Activated naive CD8-positive, alpha-beta T cell treated with anti-CD3 and anti-CD28 coated beads, Interleukin-2, amount 10 ng/mL, durations not matched to agents 7 days and 5 days (primary cell): Measurements from ENCODE around the gene PRRX1. TPM values are rescaled to one million over a fixed set of nuclear protein-coding genes. Genes with fewer than 3 reads are reported as not detected.
A peak's percentile ranks its signal among the peaks of the same experiment; 100 is the strongest.

Source experiments
- ATAC-seq: fragments of 150-1000 bp; cut with Tn5 transposase; one replicate; pipeline ENCODE4 v1.10.0; 2021; ENCODE audit warnings: low read depth, moderate library complexity
- POLR2A ChIA-PET: fragments of 350-600 bp; sonication (Branson Sonifier 250); formaldehyde crosslinking; loops from one replicate; lab custom pipeline; 2021; ENCODE audit warnings: antibody characterized with exemption; lab: Charles Lee
- DNase-seq: peaks from one replicate; pipeline ENCODE4 v3.0.0; 2021
- H3K27ac Mint-ChIP-seq: one replicate; pipeline ENCODE4 v1.8.0; 2022; ENCODE audit warnings: mild to moderate bottlenecking, mixed read lengths
- H3K27me3 Mint-ChIP-seq: one replicate; pipeline ENCODE4 v1.8.0; 2022; ENCODE audit warnings: mild to moderate bottlenecking, moderate library complexity, mixed read lengths
- H3K36me3 Mint-ChIP-seq: one replicate; pipeline ENCODE4 v1.8.0; 2021; ENCODE audit warnings: mild to moderate bottlenecking, mixed read lengths
- H3K4me1 Mint-ChIP-seq: one replicate; pipeline ENCODE4 v1.8.0; 2021; ENCODE audit warnings: mixed read lengths
- H3K4me3 Mint-ChIP-seq: one replicate; pipeline ENCODE4 v1.8.0; 2022; ENCODE audit warnings: mild to moderate bottlenecking, moderate library complexity, mixed read lengths
- H3K9me3 Mint-ChIP-seq: one replicate; pipeline ENCODE4 v1.8.0; 2021; ENCODE audit warnings: mixed read lengths
- total RNA-seq, 2 experiments: library from RNA; stranded (reverse); gene quantifications; one replicate each; pipeline ENCODE4 v1.2.3, GENCODE V29; 2021

Gene PRRX1
- total RNA-seq: not detected

- peaks cover 2% of the 10 kb centered on the region for H3K9me3 Mint-ChIP-seq
- ATAC-seq (no peak), DNase-seq (peak; percentile 39)
- H3K36me3 Mint-ChIP-seq: no peaks in the 10 kb centered on the region
- H3K4me1 Mint-ChIP-seq: peaks cover 29% of the 10 kb centered on the region
- POLR2A ChIA-PET: no interaction called here
- H3K27me3 Mint-ChIP-seq: peaks cover 93% of the 10 kb centered on the region
- no peak within 1 kb of the TSS for H3K27ac Mint-ChIP-seq
- peak within 1 kb of the TSS; percentile 10 for H3K4me3 Mint-ChIP-seq
These were observed at the start of gene PRRX1 for GRCh38 chr1:170664093-170664827. TSS of gene PRRX1 (plus strand) at chr1:170664131. CDS start at chr1:170664219, 88 bp downstream.

DNA sequence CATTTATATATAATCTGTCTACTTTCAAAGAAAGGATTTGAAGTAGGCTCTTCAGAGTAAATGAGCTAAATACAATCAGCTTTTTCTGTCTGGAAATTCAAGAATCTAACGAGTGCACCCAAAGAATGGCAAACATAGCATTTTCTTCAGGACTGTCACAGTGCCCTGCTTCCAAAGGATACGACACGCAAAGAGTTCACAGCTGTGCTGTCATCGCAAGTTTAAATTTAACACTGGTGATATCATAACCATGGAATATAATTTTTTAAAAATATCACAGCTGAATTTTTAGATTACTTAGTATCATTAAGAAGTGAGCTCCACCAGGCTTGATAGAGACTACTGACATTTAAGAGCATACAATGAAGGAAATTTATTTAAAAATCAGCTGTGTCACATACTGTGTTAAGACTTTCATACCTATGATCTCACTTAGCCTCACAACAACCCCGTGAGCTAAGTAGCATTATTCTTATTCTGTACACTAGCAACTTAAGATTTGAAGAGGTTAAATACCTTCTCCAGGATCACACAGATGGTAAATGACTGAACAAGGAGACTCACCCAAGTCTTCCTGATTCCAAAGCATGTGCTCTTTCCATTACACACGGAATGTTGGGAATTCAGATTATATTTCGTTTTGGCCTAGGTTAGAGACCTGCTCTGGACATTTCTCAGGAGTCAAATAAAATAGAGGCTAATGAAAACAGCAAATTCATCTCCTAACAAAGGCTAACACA lies 46.2 kb upstream of the PRRX1 start:
- H3K9me3 Mint-ChIP-seq: peaks cover 5% of the 10 kb centered on the region
- DNase-seq: no peak
- no peaks in the 10 kb centered on the region for H3K36me3 Mint-ChIP-seq
- peaks cover 4% of the 10 kb centered on the region for H3K27me3 Mint-ChIP-seq
- no peak for ATAC-seq
- no peak overlapping the region for H3K4me3 Mint-ChIP-seq
- H3K27ac Mint-ChIP-seq: no peak overlapping the region
- POLR2A ChIA-PET: no interaction called here
- no peaks in the 10 kb centered on the region for H3K4me1 Mint-ChIP-seq

DNA sequence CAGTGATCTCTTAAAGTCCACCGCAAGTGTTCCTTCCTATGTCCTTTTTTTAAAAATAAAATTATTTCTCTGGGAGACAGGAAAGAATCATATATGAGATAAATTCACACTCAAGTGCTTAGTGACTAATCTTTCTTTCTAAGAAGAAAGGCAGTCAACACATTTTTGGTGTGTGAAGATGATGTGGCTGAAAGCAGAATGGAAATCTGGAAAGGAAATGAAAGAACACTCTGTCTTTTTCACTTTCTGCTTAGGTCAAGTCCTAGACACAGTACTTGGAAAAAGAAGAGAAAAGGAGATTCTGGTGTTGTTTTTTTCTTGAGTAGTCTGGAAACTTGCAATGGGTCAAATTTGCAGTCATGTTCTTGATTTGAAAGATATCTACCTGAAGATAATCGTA lies 45.5 kb upstream of the PRRX1 start:
- POLR2A ChIA-PET: no interaction called here
- no peaks in the 10 kb centered on the region for H3K4me1 Mint-ChIP-seq

DNA sequence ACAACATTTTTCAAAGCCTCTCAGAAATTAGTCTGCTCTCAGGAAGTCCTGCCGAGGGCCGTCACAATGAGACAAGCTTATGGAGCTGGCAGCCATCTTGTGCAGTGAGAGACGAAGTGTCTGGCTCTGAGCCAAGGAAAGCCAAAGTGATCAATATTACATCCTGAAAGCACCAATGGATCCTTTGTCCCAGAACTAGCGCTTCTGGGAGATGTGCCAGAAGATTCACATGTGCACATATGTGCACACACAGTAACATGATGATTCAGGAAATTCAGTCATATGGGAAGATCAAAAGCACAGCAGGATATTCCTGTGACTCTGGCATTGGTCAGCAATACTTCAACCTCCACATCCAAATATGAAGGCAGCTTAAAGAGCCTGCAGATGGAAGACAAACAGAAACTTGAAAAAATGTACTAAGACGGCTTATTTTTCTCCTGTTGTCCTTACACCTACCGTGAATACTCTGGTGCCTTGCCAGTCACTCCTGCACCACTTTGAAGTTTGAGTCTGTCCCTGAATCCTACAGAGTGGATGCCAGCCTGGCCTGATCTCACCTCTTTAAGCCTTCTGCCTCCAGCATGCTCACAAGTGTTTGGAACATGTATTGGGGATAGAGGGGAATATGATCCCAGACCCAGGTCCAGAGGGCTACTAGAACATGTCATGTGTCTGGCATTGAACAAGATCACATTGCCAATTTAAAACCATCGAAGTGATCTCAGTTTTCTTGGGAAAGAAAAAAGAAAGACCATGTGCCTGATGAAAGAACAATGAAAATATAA lies 44.5 kb upstream of the PRRX1 start:
- peaks cover 6% of the 10 kb centered on the region for H3K27me3 Mint-ChIP-seq
- H3K9me3 Mint-ChIP-seq: peaks cover 3% of the 10 kb centered on the region
- H3K4me3 Mint-ChIP-seq: no peak overlapping the region
- no peak overlapping the region for H3K27ac Mint-ChIP-seq
- no peak for ATAC-seq
- no peaks in the 10 kb centered on the region for H3K4me1 Mint-ChIP-seq
- DNase-seq: no peak
- H3K36me3 Mint-ChIP-seq: no peaks in the 10 kb centered on the region
- POLR2A ChIA-PET: no interaction called here

More for the DNA sequence above, 45.5 kb upstream of the PRRX1 start:
- Mint-ChIP-seq H3K27me3 (peaks cover 4% of the 10 kb centered on the region), H3K27ac (no peak overlapping the region), H3K36me3 (no peaks in the 10 kb centered on the region), H3K9me3 (peaks cover 3% of the 10 kb centered on the region), H3K4me3 (no peak overlapping the region)
- ATAC-seq: no peak
- DNase-seq: no peak

DNA sequence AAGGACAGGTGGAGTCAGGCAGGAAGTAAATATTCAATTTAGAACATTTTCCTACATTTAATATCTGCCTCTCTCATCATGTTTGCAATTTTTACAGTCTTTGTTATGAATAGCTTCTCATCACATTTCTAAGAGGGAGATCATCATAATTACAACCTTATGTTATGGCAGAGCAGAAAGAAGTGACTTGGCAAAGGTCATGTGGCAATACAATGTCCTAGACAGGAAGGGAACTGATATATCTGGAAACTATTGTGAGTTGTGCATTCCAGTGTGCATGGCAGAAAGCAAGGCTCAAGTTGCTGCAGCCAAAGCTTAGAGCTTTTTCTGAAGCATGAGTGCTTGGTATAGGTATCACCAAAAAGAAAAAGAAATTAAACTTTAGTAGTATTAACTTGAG lies 43.8 kb upstream of the PRRX1 start:
- Mint-ChIP-seq H3K9me3 (peaks cover 3% of the 10 kb centered on the region), H3K4me3 (no peak overlapping the region), H3K27me3 (peaks cover 6% of the 10 kb centered on the region), H3K4me1 (no peaks in the 10 kb centered on the region), H3K27ac (no peak overlapping the region), H3K36me3 (no peaks in the 10 kb centered on the region)
- DNase-seq: no peak
- POLR2A ChIA-PET: no interaction called here
- ATAC-seq: no peak

GRCh38 chr1:170623171-170623570 lies 40.8 kb upstream of the PRRX1 start:
- H3K36me3 Mint-ChIP-seq: no peaks in the 10 kb centered on the region
- H3K4me1 Mint-ChIP-seq: no peaks in the 10 kb centered on the region
- no peak for ATAC-seq
- H3K27me3 Mint-ChIP-seq: peaks cover 4% of the 10 kb centered on the region
- H3K9me3 Mint-ChIP-seq: no peaks in the 10 kb centered on the region
- POLR2A ChIA-PET: no interaction called here
- DNase-seq: no peak
- no peak overlapping the region for H3K27ac Mint-ChIP-seq
- H3K4me3 Mint-ChIP-seq: no peak overlapping the region

DNA sequence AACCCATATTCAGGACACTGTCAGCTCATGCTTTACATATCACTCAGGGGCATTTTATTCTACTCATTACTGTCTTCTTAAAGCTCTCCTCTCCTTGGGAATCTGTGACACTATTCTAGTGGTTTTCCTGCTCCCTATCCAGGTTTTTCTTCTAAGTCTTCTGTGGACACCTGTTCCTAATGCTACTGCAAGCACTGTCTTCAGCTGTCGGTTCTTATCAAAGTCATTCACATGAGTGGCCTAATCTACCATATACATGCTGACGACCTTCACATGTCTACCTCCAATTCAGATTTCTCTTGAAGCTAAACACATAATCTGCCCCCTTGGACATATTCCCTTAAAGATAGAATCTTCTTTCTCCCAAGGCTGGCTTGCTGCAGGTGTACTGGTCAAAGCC lies 39.8 kb upstream of the PRRX1 start:
- POLR2A ChIA-PET: no interaction called here
- H3K4me3 Mint-ChIP-seq: no peak overlapping the region
- H3K9me3 Mint-ChIP-seq: no peaks in the 10 kb centered on the region
- DNase-seq: no peak
- no peaks in the 10 kb centered on the region for H3K4me1 Mint-ChIP-seq
- peaks cover 10% of the 10 kb centered on the region for H3K27me3 Mint-ChIP-seq
- no peaks in the 10 kb centered on the region for H3K36me3 Mint-ChIP-seq
- ATAC-seq: no peak
- H3K27ac Mint-ChIP-seq: no peak overlapping the region

DNA sequence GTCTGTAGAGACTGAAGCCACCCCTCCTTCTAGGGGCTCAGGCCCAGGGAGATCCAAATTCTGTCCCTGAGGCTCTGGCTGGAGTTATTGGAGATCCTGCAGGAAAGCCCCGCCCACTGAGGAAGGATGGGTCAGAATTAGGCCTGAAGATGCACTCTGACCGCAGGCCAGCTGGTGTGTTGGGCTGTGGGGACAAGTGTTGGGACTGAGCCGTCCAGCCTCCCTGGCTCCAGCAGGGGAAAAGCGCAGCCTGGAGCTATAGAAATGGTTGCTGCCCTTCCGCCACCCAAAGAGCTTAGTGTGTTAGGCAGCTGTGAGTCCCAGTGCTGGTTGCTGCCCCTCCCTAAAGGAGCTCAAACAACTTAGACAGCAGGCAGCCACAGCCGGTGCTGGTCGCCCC lies 33.0 kb upstream of the PRRX1 start:
- POLR2A ChIA-PET: no interaction called here
- Mint-ChIP-seq H3K27ac (no peak overlapping the region), H3K4me3 (no peak overlapping the region), H3K4me1 (peaks cover 4% of the 10 kb centered on the region), H3K36me3 (no peaks in the 10 kb centered on the region), H3K9me3 (peaks cover 2% of the 10 kb centered on the region), H3K27me3 (peaks cover 19% of the 10 kb centered on the region)
- ATAC-seq (no peak), DNase-seq (no peak)

DNA sequence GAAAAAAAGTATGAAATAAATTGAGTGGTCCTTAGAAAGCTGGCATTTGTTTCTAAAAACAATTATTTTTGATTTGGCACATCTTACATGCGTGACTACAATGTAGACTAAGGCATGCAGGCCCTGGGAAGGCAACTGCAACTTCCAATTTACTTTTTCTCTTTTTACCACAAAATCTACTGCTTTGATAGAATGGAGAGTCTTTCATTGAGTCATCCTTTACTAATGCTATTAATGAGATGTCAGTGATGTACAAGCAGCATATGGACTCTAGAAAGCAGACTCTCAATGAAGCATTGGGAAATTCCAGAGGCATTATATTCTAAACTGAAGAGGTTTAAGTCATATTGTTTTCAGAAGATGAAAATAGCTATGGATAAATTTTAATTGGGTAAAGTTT lies 29.6 kb upstream of the PRRX1 start:
- Mint-ChIP-seq H3K9me3 (peaks cover 4% of the 10 kb centered on the region), H3K4me3 (no peak overlapping the region), H3K27me3 (peaks cover 11% of the 10 kb centered on the region), H3K27ac (no peak overlapping the region), H3K4me1 (peaks cover 4% of the 10 kb centered on the region), H3K36me3 (no peaks in the 10 kb centered on the region)
- ATAC-seq (no peak), DNase-seq (no peak)
- POLR2A ChIA-PET: no interaction called here

DNA sequence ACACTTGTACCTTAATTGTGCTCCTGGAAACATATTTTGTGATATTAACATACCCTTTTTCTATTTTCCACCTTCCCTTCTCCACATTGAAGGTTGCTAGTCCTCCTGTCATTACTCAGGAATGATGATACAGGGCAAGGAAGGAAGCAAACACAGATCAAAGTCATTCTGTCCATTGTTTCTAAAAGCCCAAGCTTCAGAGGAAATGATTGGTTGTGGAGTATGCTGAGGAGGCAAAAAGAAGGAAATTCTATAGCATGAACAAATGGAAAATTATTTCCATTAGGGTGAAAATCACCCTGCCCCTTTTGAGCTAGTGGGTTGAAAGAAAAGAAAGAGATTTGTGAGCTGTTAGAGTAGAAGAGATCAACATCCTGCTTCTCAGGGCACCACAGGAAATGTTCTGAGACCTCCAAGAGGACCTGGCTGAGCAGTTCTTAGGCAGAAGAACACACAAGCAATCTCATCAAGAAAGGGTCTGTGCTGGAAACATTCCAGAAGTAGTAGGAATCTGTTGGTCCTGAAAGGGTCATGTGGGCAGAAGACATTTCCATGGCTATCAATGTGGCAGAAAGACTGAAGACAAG lies 29.0 kb upstream of the PRRX1 start:
- peaks cover 4% of the 10 kb centered on the region for H3K9me3 Mint-ChIP-seq
- H3K27me3 Mint-ChIP-seq: peaks cover 11% of the 10 kb centered on the region
- H3K36me3 Mint-ChIP-seq: no peaks in the 10 kb centered on the region
- DNase-seq (no peak), ATAC-seq (no peak)
- H3K4me1 Mint-ChIP-seq: peaks cover 4% of the 10 kb centered on the region
- no peak overlapping the region for H3K27ac Mint-ChIP-seq
- no peak overlapping the region for H3K4me3 Mint-ChIP-seq
- POLR2A ChIA-PET: no interaction called here

- Mint-ChIP-seq H3K27ac (no peak overlapping the region), H3K36me3 (no peaks in the 10 kb centered on the region), H3K27me3 (peaks cover 2% of the 10 kb centered on the region), H3K9me3 (peaks cover 2% of the 10 kb centered on the region), H3K4me1 (peaks cover 2% of the 10 kb centered on the region), H3K4me3 (no peak overlapping the region)
- ATAC-seq (no peak), DNase-seq (no peak)
- POLR2A ChIA-PET: no interaction called here
These were observed 23.4 kb upstream of the PRRX1 start for GRCh38 chr1:170640581-170640980.

- peaks cover 6% of the 10 kb centered on the region for H3K4me1 Mint-ChIP-seq
- DNase-seq (no peak), ATAC-seq (no peak)
These were observed 6.6 kb upstream of the PRRX1 start for GRCh38 chr1:170657275-170657853.

More at GRCh38 chr1:170657275-170657853, 6.6 kb upstream of the PRRX1 start:
- Mint-ChIP-seq H3K27ac (no peak overlapping the region), H3K9me3 (no peaks in the 10 kb centered on the region), H3K27me3 (peaks cover 53% of the 10 kb centered on the region), H3K4me3 (no peak overlapping the region), H3K36me3 (no peaks in the 10 kb centered on the region)
- POLR2A ChIA-PET: no interaction called here
